GM21576 (cell line): Measurements from ENCODE around the gene GNAT2.

Experiments used
- ATAC-seq: cut with Tn5 transposase; IDR thresholded peaks from one replicate; pipeline ENCODE4 v1.9.1; 2021; ENCODE audit warnings: mild to moderate bottlenecking, moderate library complexity; ENCODE audit not compliant: unreplicated experiment

The GNAT2 gene

GRCh38 chr1:109613361-109614147, 5.9 kb downstream of the GNAT2 start:
- ATAC-seq = no peak

- no peak for ATAC-seq
Measured at GRCh38 chr1:109611308-109611990, 8.0 kb downstream of the GNAT2 start.

GRCh38 chr1:109610609-109611307, 8.7 kb downstream of the GNAT2 start:
- ATAC-seq = no peak

GRCh38 chr1:109609881-109610280, 9.5 kb downstream of the GNAT2 start:
- ATAC-seq = no peak

GRCh38 chr1:109605381-109605780, 14.0 kb downstream of the GNAT2 start:
- no peak for ATAC-seq

- no peak for ATAC-seq
Measured at GRCh38 chr1:109603229-109603628, 16.2 kb downstream of the GNAT2 start.

- no peak for ATAC-seq
Measured at GRCh38 chr1:109598655-109599054, 20.8 kb downstream of the GNAT2 start.

GRCh38 chr1:109598156-109598555, 21.3 kb downstream of the GNAT2 start:
- ATAC-seq = no peak

GRCh38 chr1:109595531-109595930, 23.9 kb downstream of the GNAT2 start:
- no peak for ATAC-seq

GRCh38 chr1:109592916-109593315, 26.5 kb downstream of the GNAT2 start:
- ATAC-seq = no peak

- no peak for ATAC-seq
Measured at GRCh38 chr1:109589679-109590078, 29.7 kb downstream of the GNAT2 start.

- no peak for ATAC-seq
Measured at GRCh38 chr1:109589177-109589576, 30.2 kb downstream of the GNAT2 start.

GRCh38 chr1:109586055-109586454, 33.4 kb downstream of the GNAT2 start:
- no peak for ATAC-seq

GRCh38 chr1:109584766-109585165, 34.6 kb downstream of the GNAT2 start:
- no peak for ATAC-seq

- ATAC-seq = no peak
Measured at GRCh38 chr1:109582021-109582420, 37.4 kb downstream of the GNAT2 start.

- ATAC-seq = no peak
Measured at GRCh38 chr1:109579491-109579890, 39.9 kb downstream of the GNAT2 start.

- no peak for ATAC-seq
Measured at GRCh38 chr1:109578947-109579443, 40.4 kb downstream of the GNAT2 start.

GRCh38 chr1:109573785-109574184, 45.6 kb downstream of the GNAT2 start:
- no peak for ATAC-seq

- no peak for ATAC-seq
Measured at GRCh38 chr1:109570414-109570813, 49.0 kb downstream of the GNAT2 start.

GRCh38 chr1:109569323-109569722, 50.1 kb downstream of the GNAT2 start:
- no peak for ATAC-seq

GRCh38 chr1:109567877-109568672, 51.3 kb downstream of the GNAT2 start:
- ATAC-seq = no peak
